ENCODE data around the gene ITPR1.

The ITPR1 gene

DNA sequence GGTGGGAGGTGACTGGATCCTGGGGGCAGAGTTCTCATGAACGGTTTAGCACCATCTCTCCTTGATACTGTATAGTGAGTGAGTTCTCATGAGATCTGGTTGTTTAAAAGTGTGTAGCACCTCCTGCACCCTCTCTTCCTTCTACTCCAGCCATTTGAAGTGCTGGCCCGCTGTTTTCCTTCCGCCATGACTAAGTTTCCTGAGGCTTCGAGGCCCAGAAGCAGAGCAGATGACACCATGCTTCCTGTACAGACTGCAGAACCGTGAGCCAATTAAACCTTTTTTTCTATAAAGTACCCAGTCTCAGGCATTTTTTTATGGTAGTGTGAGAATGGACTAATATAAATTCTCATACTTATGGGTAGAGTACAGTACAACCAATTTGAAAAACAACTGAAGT lies 362.5 kb downstream of the ITPR1 start:
- no peak for DNase-seq (ENCODE audit: low read depth)

DNA sequence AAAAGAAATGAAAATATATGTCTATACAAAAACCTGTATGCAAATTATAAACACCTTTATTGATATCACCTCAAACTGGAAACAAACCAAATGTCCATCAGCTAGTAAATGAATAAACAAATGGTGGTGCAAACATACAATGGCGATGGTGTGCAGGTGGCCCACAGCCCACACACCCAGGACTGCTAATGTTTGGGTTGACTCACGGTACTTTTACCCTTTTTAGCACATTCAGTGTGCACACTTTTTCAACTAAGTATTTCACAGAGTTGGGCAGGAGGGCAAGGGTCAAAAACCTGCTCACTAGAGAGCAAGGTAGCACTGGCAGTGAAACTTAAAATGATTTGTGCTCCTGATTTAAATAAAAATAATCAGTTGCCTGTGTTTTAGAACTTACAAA lies 363.0 kb downstream of the ITPR1 start:
- no peak for DNase-seq (ENCODE audit: low read depth)

DNA sequence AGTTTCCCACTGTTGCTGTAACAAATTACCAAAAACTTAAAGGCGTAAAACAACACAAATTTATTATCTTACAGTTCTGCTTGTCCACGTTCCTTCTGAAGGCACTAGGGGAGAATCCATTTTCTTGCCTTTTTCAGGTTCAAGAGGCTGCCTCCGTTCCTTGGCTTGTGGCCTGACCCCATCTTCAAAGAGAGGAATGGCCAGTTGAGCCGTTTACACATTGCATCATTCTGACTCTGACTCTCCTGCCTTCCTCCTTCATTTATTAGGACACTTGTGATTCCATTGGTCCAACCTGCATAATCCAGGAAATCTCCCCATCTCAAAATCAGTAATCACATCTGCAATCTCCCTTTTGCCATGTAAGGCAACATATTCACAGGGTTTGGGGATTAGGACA lies 363.4 kb downstream of the ITPR1 start:
- DNase-seq (ENCODE audit: low read depth) = no peak

DNA sequence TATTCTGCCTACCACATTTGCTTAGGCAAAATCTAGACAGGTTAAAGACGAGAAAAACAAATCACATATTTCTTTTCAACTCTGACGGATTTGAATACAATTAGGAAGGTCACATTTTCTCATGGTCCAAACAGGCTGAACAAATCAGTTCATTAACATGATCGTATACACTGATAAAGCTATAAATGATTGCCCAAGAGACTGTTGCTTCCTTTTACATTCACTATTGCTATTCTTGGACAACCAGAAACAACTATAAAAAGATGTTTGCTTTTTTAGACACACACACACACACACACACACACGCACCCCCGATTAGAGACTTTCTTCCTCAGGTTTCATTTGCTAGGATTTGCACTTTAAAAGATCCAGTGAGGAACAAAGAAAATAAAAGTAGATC lies 363.8 kb downstream of the ITPR1 start:
- DNase-seq (ENCODE audit: low read depth) = no peak

DNA sequence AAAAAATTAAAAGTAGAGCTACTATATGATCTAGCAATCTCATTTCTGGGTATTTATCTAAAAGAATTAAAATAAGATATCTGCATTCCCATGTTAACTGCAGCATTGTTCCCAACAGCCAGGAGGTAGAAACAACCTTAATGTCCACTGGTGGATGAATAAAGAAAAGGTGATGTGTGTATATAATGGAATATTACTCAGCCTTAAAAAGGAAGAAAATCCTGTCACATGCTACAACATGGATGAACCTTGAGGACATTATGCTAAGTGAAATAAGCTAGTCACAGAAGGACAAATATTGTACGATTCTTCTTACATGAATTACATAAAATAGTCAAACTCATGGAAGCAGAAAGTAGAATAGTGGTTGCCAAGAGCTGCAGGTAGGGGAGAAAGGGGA lies 366.6 kb downstream of the ITPR1 start:
- DNase-seq (ENCODE audit: low read depth) = no peak

DNA sequence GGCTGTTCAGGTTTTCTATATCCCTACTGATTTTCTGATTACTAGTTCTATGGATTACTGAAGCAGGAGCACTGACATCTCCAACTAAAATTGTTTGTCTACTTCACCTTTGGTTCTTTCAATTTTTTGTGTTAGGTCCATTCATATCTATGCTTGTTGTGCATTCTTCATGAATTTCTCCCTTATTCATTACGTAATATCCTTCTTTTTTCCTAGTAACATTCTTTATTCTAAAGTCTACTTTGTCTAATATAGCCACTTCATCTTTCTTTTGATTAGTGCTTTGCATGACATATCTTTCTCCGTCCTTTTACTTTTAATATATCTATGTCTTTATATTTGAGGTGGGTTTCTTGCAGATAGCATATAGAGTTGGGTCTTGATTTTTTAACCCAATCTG lies 369.8 kb downstream of the ITPR1 start:
- no peak for DNase-seq (ENCODE audit: low read depth)

DNA sequence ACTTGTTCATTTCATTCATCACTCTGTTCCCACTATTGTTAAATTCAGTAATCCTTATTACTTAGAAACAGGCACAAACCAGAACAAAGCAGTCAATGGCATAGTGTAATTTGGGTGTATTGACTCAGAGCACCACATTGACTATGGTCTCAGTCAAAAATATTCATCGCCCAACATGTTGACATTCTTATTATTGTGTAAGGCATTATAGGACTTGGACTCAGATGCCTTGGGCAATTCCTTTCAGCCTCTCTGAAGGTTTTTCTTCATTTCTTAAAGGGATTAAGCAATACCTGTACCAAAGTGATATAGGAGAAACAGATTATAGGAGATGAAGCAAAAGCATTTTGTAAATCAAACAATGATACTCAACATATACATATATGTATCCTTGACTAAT lies 371.4 kb downstream of the ITPR1 start:
- no peak for DNase-seq (ENCODE audit: low read depth)

DNA sequence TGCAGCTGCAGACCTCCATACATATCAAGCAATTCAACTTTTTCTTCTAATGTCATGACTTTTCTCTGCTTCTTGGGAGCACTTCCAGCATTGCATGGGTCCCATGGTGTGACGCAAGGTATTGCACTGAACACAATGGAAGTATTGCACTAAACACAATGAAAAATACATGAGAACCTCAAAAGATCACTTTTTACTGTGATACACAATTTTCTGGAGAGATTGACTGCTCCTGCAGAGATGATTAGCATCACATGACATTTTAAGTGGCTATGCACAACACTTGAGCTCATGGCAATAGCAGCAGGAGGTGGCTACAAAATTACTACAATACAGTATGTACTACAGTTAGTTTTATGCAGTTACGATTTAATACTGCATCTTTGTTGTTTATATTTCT lies 372.6 kb downstream of the ITPR1 start:
- DNase-seq (ENCODE audit: low read depth) = no peak

DNA sequence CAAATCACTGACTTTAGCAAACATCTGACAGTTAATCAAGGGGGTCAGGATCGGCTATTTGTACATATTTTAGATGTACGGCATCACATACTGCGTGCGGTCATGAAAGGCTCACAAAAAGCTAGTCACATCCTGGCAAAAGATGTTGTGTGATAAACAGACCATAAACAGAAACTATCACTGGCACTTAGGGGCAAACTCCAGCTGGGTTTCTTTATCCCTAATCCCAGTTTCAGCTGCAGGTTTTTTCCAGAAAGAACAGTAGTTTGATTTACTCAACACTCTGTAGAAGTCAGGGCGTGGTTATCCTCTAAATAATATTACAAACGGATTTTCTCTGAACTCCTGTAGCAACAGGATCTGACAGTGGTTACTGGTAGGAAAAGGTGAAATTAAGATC lies 373.7 kb downstream of the ITPR1 start:
- no peak for DNase-seq (ENCODE audit: low read depth)

DNA sequence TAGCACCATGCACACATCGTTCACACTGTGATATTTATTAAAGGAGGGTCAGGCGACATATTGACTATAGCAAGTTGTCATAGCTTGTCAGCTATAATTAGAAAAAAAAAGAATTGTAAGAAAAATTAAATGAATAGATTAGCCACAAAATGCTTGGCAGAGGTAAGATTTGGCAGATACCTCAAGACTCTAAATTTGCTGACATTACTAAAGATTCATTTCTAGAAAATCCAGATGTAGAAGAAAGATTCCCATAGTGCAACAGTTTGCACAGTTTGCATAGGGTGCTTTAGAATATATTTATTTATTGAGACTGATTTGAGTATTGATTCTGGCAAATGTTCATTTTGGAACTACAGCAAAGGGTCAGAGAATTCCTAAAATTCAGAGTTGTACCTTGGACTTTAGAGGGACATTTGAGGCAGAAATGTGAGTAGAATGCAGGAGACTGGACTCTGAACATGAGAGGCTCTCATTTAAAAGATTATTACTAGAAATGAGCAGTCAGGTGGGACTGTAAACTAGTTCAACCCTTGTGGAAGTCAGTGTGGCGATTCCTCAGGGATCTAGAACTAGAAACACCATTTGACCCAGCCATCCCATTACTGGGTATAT lies 384.1 kb downstream of the ITPR1 start:
- no peak for DNase-seq (ENCODE audit: low read depth)

DNA sequence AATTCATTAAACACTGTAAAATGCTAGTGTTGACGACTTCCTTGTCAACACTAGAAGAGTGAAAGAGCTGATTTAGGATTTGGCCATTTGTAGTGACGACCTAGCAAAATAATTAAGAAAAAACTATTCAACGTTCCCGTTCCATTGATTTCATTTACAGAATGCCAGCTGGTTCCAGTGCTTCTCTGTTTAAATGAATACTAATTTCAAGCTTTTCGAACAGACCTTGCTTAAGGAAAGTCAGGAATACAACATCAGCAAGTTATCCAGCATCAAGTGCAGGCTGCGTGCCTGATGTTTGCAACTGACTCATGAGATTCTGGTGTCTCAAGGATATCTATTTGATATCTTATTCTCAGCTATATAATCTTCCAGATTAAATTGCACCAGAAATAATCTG lies 387.7 kb downstream of the ITPR1 start:
- no peak for DNase-seq (ENCODE audit: low read depth)

DNA sequence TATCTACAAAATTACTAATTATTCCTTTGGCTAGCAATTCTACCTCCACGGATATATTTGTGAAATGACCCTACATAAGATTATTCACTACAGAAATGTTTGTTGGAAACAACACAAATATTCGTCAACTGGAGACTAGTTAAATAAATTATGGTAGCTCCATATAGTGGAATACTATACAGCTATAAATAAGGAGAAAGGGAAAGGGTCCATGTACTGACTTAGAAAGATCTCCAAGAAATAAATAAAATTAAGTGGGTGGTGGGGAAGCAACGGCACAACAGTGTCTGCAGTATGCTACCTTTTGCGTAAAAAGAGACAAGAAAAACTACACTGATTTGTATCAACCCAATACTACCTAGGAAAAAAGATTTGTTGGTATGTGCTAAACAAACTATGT lies 389.4 kb downstream of the ITPR1 start:
- no peak for DNase-seq (ENCODE audit: low read depth)

DNA sequence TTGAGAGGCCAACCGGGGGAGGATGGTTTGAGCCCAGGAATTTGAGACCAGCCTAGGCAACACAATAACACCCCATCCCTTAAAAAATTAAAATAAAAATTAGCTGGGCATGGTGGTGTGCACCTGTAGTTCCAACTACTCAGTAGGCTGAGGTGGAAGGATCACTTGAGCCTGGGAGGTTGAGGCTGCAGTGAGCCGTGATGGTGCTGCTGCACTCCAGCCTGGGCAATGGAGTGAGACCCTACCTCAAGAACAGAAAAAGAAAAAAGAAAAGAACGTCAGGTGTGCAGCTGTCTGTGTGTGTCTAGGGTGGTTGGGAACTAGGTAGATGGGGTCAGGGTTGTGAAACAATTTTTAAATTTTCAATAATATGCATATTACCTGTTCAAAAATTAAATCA lies 389.9 kb downstream of the ITPR1 start:
- DNase-seq (ENCODE audit: low read depth) = no peak

DNA sequence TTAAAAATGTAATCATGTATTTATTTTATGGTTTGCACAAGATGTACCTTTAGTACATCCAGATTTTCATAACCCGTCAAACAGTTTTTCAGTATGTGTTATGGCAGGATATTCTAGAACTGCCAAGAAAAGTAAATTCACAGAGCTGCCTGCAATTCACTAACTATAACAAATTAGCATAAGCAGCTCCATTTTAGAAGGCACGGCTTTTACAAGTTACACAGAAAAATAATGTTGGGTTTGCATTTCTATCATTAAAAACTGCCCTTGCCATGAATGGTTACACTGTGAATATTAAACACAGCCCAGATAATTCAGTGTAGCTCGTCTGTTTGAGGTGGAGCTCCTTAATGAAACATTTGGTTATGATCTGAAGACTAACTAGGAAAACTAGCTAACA lies 391.7 kb downstream of the ITPR1 start:
- DNase-seq (ENCODE audit: low read depth) = no peak

DNA sequence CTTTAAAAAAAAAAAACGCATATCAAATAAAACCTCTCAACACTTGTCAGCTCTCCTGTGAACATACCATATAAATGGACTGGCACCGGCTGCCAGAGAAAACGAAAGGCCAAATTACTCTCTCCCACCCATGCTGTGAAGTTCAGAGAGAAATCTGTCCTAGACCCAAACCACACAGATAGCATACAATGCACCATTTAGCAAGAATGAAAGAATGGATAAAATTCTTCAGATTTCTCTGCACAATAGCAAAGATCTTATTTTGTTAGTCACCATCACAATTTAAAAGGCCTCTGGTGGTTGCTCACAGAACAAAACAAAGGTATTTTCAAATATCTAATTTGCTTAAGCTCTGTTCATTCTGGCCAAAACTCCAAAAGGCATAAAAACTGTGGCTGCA lies 392.2 kb downstream of the ITPR1 start:
- DNase-seq (ENCODE audit: low read depth) = no peak

DNA sequence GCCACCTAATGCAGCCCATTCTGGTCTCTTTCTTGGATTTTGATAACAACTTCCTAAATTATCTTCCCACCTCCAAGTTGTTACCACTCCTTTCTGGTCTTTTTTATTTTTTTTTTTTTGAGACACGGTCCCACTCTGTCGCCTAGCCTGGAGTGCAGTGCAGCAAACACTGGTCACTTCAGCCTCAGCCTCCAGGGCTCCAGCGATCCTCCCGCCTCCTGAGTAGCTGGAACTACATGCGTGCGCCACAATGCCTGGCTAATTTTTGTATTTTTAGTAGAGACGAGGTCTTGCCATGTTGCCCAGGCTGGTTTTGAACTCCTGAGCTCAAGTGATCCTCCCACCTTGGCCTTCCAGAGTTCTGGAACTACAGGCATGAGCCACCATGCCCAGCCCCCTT lies 393.3 kb downstream of the ITPR1 start:
- DNase-seq (ENCODE audit: low read depth) = no peak

DNA sequence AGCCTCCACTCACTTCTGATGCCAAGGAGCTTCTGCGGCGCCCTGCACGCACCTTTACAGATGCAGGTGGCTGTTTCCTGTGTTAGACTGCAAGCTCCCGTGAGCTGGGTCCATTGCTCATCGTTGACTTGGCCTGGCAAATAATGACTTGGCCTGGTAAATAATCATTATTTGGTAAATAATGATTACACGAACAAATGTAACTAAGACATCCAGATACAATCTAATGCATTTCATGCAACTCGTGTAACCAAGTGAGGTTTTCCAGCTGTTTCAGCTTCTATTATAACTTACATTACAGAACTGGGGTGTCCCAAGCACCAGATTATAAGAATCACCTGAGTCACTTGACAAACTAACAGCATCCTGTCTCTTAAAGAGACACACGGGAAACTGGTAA lies 394.0 kb downstream of the ITPR1 start:
- no peak for DNase-seq (ENCODE audit: low read depth)

DNA sequence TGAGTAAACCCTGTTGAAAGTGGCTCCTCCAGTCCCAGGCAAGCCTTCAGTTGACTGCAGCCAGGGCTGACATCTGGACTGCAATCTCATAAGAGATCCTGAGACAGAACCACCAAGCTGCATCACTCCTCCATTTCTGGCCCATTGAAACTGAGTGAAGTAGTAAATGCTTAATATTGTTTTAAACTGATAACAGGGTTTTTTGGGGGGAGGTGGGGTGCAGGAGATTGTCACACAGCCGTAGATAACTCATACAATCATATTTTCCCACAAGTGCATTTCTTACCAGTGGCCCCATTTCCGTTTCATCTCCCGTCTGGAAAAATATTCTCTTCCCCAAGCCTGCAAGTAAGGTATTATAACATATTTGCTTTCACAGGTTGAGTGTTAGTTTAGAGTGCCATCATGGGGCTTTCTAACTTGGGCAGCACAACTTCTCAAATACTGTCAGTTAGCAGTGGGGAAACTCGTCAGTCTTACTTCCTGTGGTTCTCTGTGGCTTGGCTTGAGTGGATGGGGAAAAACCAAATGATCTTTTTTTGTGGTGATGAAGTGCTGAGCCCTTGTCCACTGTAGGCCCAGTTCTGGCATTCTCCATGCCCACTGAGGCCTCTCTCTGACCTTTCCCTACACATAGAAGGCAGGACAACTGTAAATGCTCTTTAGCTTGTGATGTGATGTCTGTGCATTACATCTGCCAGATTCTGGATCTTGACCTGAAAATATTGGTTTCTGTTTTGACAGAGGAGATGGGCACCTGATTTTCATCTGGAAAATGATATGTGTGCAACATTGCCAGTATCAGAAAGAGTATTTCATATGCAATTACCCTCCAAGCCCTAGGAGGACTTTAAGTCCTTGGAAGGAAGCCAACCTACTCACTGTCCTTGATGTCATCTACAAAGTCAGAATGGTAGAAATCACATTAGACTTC lies 396.0 kb downstream of the ITPR1 start:
- DNase-seq (ENCODE audit: low read depth) = no peak

DNA sequence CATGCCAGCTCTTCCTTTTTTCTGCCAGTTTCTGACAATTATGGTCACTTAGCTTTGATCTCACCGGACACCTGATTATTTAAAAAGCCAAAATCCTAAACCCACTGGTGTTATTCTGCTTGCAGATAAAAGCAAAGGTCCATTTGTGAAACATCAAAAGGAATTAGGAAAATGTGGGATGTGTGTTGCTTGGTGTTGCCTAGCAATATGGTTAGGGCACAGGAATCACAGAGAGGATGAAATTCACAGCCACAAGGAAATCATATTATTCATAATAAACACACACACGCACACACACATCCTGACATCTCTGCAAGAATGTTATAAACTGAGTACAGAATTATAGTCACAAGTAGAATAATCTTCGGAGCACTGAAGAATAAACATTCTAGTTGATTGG lies 396.7 kb downstream of the ITPR1 start:
- no peak for DNase-seq (ENCODE audit: low read depth)

DNA sequence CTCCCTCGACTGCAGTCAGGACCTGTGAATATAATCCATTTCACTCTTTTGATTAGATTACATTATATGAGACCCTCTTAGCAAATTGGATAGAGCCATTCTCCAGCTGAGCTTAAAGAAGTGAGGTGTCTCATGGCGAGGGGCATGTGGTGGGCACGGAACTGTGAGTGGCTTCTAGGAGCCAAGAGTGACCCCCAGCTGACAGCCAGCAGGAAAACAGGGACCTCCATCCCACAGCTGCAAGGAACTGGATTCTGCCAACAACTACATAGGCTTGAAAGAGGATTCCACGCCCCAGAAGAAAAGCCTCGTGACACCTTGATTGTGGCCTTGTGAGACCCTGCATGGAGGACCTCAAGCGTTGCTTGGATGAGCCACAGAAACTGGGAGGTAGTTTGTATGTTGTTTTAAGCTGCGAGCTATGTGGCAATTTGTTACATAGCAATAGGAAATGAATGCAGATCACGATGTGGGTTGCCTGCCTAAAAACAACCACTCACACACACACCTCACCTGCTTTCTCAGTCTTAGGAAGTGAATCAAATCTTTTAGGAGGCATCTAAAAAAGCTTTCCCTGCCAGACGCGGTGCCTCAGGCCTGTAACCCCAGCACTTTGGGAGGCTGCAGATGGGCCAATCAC lies 401.9 kb downstream of the ITPR1 start:
- no peak for DNase-seq (ENCODE audit: low read depth)

DNA sequence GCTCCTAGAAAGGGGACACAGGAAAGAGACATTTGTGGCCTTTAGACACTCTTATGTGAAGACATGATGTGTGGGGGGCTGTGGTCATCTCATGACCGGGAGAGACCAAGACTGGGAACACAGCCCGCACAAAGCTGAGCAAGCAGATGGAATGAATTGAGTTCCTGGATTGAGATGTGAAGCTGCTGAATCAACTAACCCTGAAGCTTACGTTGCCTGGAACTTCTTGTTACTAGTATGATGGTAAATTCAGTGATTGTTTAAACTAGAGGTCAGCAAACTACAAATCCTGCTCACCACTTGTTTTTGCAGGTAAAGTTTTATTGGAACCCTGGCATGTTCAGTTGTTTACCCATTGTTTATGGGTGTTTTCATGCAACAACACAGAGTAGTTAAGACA lies 402.7 kb downstream of the ITPR1 start:
- no peak for DNase-seq (ENCODE audit: low read depth)
